ENCODE results near the gene ETV6.

DNA sequence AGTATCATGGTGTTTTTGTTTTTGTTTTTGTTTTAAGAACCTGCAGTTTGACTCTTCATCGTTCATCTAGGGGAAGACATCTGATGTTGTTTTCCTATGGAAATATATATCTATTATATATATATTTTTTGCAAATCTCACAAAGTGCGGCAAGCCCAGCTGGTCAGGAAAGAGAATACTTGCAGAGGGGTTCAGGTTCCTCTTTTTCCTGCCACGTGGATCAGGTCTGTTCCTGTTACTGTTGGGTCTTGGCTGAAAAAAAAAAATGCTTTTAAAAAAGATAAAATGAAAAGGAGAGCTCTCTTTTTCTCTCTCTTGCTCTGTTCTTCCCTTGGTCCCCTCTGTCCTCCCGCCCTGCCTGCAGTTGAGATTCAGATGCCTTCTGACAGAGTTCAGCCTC lies 241.9 kb downstream of the ETV6 start:
- TF ChIP-seq ZNF274 (IDR thresholded peaks at IDR 0.05; ENCODE audit: borderline replicate concordance, extremely low read depth, low read length), result no peak
- no peak for TF ChIP-seq HDAC2 (IDR thresholded peaks at IDR 0.05; ENCODE audit: borderline replicate concordance in 1 of 2, low read depth in 2 of 2, low read length in 2 of 2)
- no peak for TF ChIP-seq POLR2AphosphoS5 (IDR thresholded peaks at IDR 0.05; ENCODE audit: low read depth, low read length)
- TF ChIP-seq, protein P1, sequence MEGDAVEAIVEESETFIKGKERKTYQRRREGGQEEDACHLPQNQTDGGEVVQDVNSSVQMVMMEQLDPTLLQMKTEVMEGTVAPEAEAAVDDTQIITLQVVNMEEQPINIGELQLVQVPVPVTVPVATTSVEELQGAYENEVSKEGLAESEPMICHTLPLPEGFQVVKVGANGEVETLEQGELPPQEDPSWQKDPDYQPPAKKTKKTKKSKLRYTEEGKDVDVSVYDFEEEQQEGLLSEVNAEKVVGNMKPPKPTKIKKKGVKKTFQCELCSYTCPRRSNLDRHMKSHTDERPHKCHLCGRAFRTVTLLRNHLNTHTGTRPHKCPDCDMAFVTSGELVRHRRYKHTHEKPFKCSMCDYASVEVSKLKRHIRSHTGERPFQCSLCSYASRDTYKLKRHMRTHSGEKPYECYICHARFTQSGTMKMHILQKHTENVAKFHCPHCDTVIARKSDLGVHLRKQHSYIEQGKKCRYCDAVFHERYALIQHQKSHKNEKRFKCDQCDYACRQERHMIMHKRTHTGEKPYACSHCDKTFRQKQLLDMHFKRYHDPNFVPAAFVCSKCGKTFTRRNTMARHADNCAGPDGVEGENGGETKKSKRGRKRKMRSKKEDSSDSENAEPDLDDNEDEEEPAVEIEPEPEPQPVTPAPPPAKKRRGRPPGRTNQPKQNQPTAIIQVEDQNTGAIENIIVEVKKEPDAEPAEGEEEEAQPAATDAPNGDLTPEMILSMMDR (IDR thresholded peaks at IDR 0.05; ENCODE audit: control extremely low read depth in 1 of 3, insufficient read depth in 1 of 3, low read depth in 1 of 3, low read length in 3 of 3), result no peak
- TF ChIP-seq YY1 (IDR thresholded peaks at IDR 0.05; ENCODE audit: low read depth, low read length), result no peak
- no peak for TF ChIP-seq CEBPB (IDR thresholded peaks at IDR 0.05; ENCODE audit: low read depth, low read length)
- no peak for TF ChIP-seq SP1 (IDR thresholded peaks at IDR 0.05; ENCODE audit: low read depth, low read length)
- TF ChIP-seq HDAC6 (IDR thresholded peaks at IDR 0.05; ENCODE audit: low read depth, low read length), result no peak
- no peak for TF ChIP-seq RAD21 (IDR thresholded peaks at IDR 0.05 in 1 of 2, conservative IDR thresholded peaks at IDR 0.05 in 1 of 2; ENCODE audit: low read depth in 2 of 2, low read length in 2 of 2)
- TF ChIP-seq, protein P2, sequence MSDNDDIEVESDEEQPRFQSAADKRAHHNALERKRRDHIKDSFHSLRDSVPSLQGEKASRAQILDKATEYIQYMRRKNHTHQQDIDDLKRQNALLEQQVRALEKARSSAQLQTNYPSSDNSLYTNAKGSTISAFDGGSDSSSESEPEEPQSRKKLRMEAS (IDR thresholded peaks at IDR 0.05), result no peak

All from H1 (cell line).